HepG2 (cell line): ENCODE data around the gene SASH1. TPM values are rescaled to one million over a fixed set of nuclear protein-coding genes. Genes with fewer than 3 reads are reported as not detected.

Experiments used
- CAMTA2 ChIP-seq: sonication (generic); formaldehyde crosslinking; IDR thresholded peaks from 2 replicates; pipeline ENCODE4 v1.4.0; 2020; ENCODE audit warnings: mild to moderate bottlenecking, missing genetic modification reagents, borderline replicate concordance
- FOSL2 ChIP-seq: sonication (generic); formaldehyde crosslinking; IDR thresholded peaks from 2 replicates; pipeline ENCODE4 v1.4.0; 2020; ENCODE audit warnings: missing genetic modification reagents
- HMG20B ChIP-seq: conservative IDR thresholded peaks from 2 replicates; pipeline ENCODE4 v1.6.1; 2016; ENCODE audit warnings: missing genetic modification reagents, missing compliant biosample characterization
- HOXA3 ChIP-seq: sonication (generic); formaldehyde crosslinking; IDR thresholded peaks from 2 replicates; pipeline ENCODE4 v1.5.0; 2020; ENCODE audit warnings: missing genetic modification reagents
- KDM2A ChIP-seq: sonication (generic); formaldehyde crosslinking; IDR thresholded peaks from 2 replicates; pipeline ENCODE4 v1.4.0; 2020; ENCODE audit warnings: low read depth, missing genetic modification reagents, borderline replicate concordance
- KMT2A ChIP-seq: sonication (generic); formaldehyde crosslinking; IDR thresholded peaks from 2 replicates; pipeline ENCODE4 v1.4.0; 2020; ENCODE audit warnings: missing genetic modification reagents
- MAFF ChIP-seq: IDR thresholded peaks from 2 replicates; pipeline ENCODE4 v1.6.1; 2011; ENCODE audit warnings: low read depth, low read length, improper control_type of control experiment
- NCOA2 ChIP-seq: sonication (generic); formaldehyde crosslinking; IDR thresholded peaks from 2 replicates; pipeline ENCODE4 v1.8.0; 2022; ENCODE audit warnings: inconsistent platforms
- NRL ChIP-seq: sonication (generic); formaldehyde crosslinking; IDR thresholded peaks from 2 replicates; pipeline ENCODE4 v1.5.0; 2020; ENCODE audit warnings: missing genetic modification reagents, mild to moderate bottlenecking, moderate library complexity, borderline replicate concordance
- POLR2AphosphoS2 ChIP-seq: IDR thresholded peaks from 2 replicates; pipeline ENCODE4 v1.6.1; 2011; ENCODE audit warnings: low read depth, low read length, improper control_type of control experiment
- STAG1 ChIP-seq: sonication (generic); formaldehyde crosslinking; IDR thresholded peaks from 2 replicates; pipeline ENCODE4 v1.4.0; 2020; ENCODE audit warnings: missing genetic modification reagents
- TAF1 ChIP-seq: sonication (generic); formaldehyde crosslinking; IDR thresholded peaks from 2 replicates; pipeline ENCODE4 v1.4.0; 2020; ENCODE audit warnings: missing genetic modification reagents
- THAP11 ChIP-seq: IDR thresholded peaks from 2 replicates; pipeline ENCODE4 v1.6.1; 2016; ENCODE audit warnings: missing biosample characterization, missing genetic modification reagents
- ZNF724P ChIP-seq: sonication (generic); formaldehyde crosslinking; IDR thresholded peaks from 2 replicates; pipeline ENCODE4 v1.8.0; 2022; ENCODE audit warnings: missing genetic modification reagents, borderline replicate concordance
- ZNF781 ChIP-seq: sonication (generic); formaldehyde crosslinking; IDR thresholded peaks from 2 replicates; pipeline ENCODE4 v1.5.1; 2020; ENCODE audit warnings: borderline replicate concordance, mild to moderate bottlenecking, missing genetic modification reagents; ENCODE audit errors: not compliant biosample characterization
- polyA plus RNA-seq, 8 experiments: library from polyadenylated mRNA; depleted of rRNA in 3 of 8; stranded (reverse) in 7 of 8; unstranded in 1 of 8; fragments of >200 nt; fragmentation: Illumina TruSeq in 4 of 8; extraction: Trizol in 4 of 8; gene quantifications; 2 replicates each; pipeline versions ENCODE4 v1.2.1 to v1.2.3, GENCODE V29; 2011 to 2016; ENCODE audit warnings: low read depth in 4 of 8, missing spikeins in 1 of 8, mixed read lengths in 1 of 8; ENCODE audit not compliant: insufficient read depth in 1 of 8
- total RNA-seq, 5 experiments: library from RNA; depleted of rRNA; stranded (reverse); fragments of >200 nt; fragmentation: Illumina TruSeq; extraction: Trizol; gene quantifications; 2 replicates each; pipeline ENCODE4 v1.2.3, GENCODE V29; 2016; ENCODE audit warnings: low read depth in 1 of 5
- TF ChIP-seq, protein P1 (sequence below): sonication (generic); formaldehyde crosslinking; conservative IDR thresholded peaks from 2 replicates; pipeline ENCODE4 v1.8.0; 2022; ENCODE audit warnings: mild to moderate bottlenecking, moderate library complexity, missing genetic modification reagents
- TF ChIP-seq, protein P2 (sequence below): sonication (generic); formaldehyde crosslinking; conservative IDR thresholded peaks from 2 replicates; pipeline ENCODE4 v1.4.0; 2020; ENCODE audit warnings: missing genetic modification reagents
- TF ChIP-seq, protein P3 (sequence below): sonication (generic); formaldehyde crosslinking; IDR thresholded peaks from 2 replicates; pipeline ENCODE4 v1.5.0; 2020; ENCODE audit warnings: mild to moderate bottlenecking, missing genetic modification reagents
- TF ChIP-seq, protein P4 (sequence below): sonication (generic); formaldehyde crosslinking; IDR thresholded peaks from 2 replicates; pipeline ENCODE4 v1.8.0; 2022; ENCODE audit warnings: mild to moderate bottlenecking, missing genetic modification reagents, borderline replicate concordance
- TF ChIP-seq, protein P5 (sequence below): sonication (generic); formaldehyde crosslinking; IDR thresholded peaks from 2 replicates; pipeline ENCODE4 v1.4.0; 2020; ENCODE audit warnings: missing genetic modification reagents, borderline replicate concordance

SASH1 gene
- total and polyA plus RNA-seq, 2 of the 13 experiments (the other 11 are each of a cell fraction or from before 2014, with no cell fraction given): 7.5 to 8.2 TPM

DNA sequence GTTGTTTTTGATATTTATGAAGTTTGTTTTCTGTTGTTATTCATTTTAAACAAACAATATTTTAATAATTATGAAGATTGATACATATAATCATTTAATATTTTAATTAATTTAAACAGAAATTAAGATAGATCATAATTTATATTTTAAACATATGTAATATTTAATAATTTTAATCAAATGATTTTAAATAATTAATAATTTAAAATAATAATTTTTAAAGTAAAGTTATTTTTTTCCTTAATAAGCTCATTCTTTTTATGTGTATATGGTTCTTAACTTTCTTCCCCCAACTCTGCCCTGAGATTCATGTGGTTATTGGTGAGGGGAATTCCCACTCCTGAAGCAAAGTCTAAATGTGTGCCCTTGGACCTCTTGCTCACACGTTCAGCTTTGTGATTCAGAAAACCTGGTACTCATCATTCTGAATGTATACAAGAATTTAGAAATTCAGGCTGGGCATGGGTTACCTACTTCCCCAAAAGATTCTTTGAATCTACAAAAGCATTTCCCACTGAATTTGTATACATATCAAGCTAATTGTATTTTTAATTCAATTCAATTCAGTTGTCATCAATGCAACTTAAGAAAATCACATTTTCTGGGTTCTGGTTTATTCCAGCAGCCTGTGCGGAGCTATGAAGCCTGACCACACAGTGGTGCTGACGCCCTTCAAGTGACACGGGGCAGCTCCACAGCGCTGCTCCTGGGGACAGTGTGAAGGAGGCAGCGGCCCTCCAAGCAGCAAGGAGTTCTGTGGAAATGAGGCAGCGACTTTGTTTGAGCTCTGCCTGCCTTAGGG, 235.2 kb downstream of the SASH1 start (continued):
- TF ChIP-seq FOSL2 (CRISPR knock-in tag) (0 out of 2 replicates have a peak, but pooled peaks have one; percentile 31), KMT2A (0 out of 2 replicates have a peak, but pooled peaks have one; percentile 35), CAMTA2 (CRISPR knock-in tag) (no peak), HOXA3 (CRISPR knock-in tag) (peak; percentile 33; the same call in 1 of the 2 replicates), ZNF781 (peak; percentile 48), NCOA2 (CRISPR knock-in tag) (no peak), MAFF (no peak), KDM2A (CRISPR knock-in tag) (peak; percentile 53; the same call in 1 of the 2 replicates), ZNF724P (CRISPR knock-in tag) (no peak), THAP11 (CRISPR knock-in tag) (peak; percentile 29; the same call in 1 of the 2 replicates), POLR2AphosphoS2 (no peak), TAF1 (CRISPR knock-in tag) (no peak), HMG20B (no peak), NRL (CRISPR knock-in tag) (no peak), STAG1 (peak; percentile 96)
- TF ChIP-seq, protein P1, sequence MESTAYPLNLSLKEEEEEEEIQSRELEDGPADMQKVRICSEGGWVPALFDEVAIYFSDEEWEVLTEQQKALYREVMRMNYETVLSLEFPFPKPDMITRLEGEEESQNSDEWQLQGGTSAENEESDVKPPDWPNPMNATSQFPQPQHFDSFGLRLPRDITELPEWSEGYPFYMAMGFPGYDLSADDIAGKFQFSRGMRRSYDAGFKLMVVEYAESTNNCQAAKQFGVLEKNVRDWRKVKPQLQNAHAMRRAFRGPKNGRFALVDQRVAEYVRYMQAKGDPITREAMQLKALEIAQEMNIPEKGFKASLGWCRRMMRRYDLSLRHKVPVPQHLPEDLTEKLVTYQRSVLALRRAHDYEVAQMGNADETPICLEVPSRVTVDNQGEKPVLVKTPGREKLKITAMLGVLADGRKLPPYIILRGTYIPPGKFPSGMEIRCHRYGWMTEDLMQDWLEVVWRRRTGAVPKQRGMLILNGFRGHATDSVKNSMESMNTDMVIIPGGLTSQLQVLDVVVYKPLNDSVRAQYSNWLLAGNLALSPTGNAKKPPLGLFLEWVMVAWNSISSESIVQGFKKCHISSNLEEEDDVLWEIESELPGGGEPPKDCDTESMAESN (CRISPR knock-in tag): 0 out of 2 replicates have a peak, but pooled peaks have one; percentile 36
- TF ChIP-seq, protein P2, sequence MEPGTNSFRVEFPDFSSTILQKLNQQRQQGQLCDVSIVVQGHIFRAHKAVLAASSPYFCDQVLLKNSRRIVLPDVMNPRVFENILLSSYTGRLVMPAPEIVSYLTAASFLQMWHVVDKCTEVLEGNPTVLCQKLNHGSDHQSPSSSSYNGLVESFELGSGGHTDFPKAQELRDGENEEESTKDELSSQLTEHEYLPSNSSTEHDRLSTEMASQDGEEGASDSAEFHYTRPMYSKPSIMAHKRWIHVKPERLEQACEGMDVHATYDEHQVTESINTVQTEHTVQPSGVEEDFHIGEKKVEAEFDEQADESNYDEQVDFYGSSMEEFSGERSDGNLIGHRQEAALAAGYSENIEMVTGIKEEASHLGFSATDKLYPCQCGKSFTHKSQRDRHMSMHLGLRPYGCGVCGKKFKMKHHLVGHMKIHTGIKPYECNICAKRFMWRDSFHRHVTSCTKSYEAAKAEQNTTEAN (CRISPR knock-in tag): no peak
- TF ChIP-seq, protein P3, sequence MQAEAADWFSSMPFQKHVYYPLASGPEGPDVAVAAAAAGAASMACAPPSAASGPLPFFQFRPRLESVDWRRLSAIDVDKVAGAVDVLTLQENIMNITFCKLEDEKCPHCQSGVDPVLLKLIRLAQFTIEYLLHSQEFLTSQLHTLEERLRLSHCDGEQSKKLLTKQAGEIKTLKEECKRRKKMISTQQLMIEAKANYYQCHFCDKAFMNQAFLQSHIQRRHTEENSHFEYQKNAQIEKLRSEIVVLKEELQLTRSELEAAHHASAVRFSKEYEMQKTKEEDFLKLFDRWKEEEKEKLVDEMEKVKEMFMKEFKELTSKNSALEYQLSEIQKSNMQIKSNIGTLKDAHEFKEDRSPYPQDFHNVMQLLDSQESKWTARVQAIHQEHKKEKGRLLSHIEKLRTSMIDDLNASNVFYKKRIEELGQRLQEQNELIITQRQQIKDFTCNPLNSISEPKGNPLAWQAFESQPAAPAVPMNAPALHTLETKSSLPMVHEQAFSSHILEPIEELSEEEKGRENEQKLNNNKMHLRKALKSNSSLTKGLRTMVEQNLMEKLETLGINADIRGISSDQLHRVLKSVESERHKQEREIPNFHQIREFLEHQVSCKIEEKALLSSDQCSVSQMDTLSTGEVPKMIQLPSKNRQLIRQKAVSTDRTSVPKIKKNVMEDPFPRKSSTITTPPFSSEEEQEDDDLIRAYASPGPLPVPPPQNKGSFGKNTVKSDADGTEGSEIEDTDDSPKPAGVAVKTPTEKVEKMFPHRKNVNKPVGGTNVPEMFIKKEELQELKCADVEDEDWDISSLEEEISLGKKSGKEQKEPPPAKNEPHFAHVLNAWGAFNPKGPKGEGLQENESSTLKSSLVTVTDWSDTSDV (CRISPR knock-in tag): no peak
- TF ChIP-seq, protein P4, sequence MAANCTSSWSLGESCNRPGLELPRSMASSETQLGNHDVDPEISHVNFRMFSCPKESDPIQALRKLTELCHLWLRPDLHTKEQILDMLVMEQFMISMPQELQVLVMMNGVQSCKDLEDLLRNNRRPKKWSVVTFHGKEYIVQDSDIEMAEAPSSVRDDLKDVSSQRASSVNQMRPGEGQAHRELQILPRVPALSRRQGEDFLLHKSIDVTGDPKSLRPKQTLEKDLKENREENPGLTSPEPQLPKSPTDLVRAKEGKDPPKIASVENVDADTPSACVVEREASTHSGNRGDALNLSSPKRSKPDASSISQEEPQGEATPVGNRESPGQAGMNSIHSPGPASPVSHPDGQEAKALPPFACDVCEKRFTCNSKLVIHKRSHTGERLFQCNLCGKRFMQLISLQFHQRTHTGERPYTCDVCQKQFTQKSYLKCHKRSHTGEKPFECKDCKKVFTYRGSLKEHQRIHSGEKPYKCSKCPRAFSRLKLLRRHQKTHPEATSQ (CRISPR knock-in tag): peak; percentile 45; the same call in 1 of the 2 replicates
- TF ChIP-seq, protein P5, sequence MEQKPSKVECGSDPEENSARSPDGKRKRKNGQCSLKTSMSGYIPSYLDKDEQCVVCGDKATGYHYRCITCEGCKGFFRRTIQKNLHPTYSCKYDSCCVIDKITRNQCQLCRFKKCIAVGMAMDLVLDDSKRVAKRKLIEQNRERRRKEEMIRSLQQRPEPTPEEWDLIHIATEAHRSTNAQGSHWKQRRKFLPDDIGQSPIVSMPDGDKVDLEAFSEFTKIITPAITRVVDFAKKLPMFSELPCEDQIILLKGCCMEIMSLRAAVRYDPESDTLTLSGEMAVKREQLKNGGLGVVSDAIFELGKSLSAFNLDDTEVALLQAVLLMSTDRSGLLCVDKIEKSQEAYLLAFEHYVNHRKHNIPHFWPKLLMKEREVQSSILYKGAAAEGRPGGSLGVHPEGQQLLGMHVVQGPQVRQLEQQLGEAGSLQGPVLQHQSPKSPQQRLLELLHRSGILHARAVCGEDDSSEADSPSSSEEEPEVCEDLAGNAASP (CRISPR knock-in tag): peak; percentile 64; the same call in 1 of the 2 replicates
